H1 (cell line): ENCODE results near the gene UFD1. TPM values are rescaled to one million over a fixed set of nuclear protein-coding genes. Genes with fewer than 3 reads are reported as not detected.

Experiments
- ASH2L ChIP-seq: fragments of 200-600, 300-600 bp; sonication (generic); IDR thresholded peaks from one replicate; pipeline ENCODE4 v1.7.1; 2017; ENCODE audit warnings: low read length
- BCL11A ChIP-seq, 2 experiments: IDR thresholded peaks; one replicate each; pipeline ENCODE4 v1.6.1; 2011; ENCODE audit warnings: low read depth in 2 of 2, low read length in 2 of 2, mild to moderate bottlenecking in 2 of 2
- BRCA1 ChIP-seq: IDR thresholded peaks from 2 replicates; pipeline ENCODE4 v1.6.1; 2012; ENCODE audit warnings: low read depth, low read length, improper control_type of control experiment
- CEBPB ChIP-seq: IDR thresholded peaks from 2 replicates; pipeline ENCODE4 v1.6.1; 2012; ENCODE audit warnings: low read depth, low read length
- CREB1 ChIP-seq: IDR thresholded peaks from 2 replicates; pipeline ENCODE4 v1.6.1; 2012; ENCODE audit warnings: inconsistent platforms
- CTBP2 ChIP-seq: IDR thresholded peaks from 2 replicates; pipeline ENCODE4 v1.7.0; 2011; ENCODE audit warnings: borderline replicate concordance, mild to moderate bottlenecking, moderate library complexity, mixed read lengths, low read length; ENCODE audit not compliant: insufficient read depth, insufficient read length
- GTF2F1 ChIP-seq: IDR thresholded peaks from 2 replicates; pipeline ENCODE4 v1.6.1; 2012; ENCODE audit warnings: low read depth, low read length, improper control_type of control experiment, borderline replicate concordance
- KDM4A ChIP-seq: IDR thresholded peaks from one replicate; pipeline ENCODE4 v1.7.1; 2012; ENCODE audit warnings: low read depth, mild to moderate bottlenecking, moderate library complexity, low read length, inconsistent platforms; ENCODE audit not compliant: severe bottlenecking
- NRF1 ChIP-seq: IDR thresholded peaks from 2 replicates; pipeline ENCODE4 v1.6.1; 2011; ENCODE audit warnings: mild to moderate bottlenecking, low read depth, low read length, improper control_type of control experiment
- POLR2AphosphoS5 ChIP-seq: IDR thresholded peaks from 2 replicates; pipeline ENCODE4 v1.6.1; 2011; ENCODE audit warnings: low read depth, low read length
- RXRA ChIP-seq: IDR thresholded peaks from 2 replicates; pipeline ENCODE4 v1.6.1; 2011; ENCODE audit warnings: low read depth, mild to moderate bottlenecking, low read length, moderate library complexity; ENCODE audit not compliant: insufficient read depth
- SP2 ChIP-seq: IDR thresholded peaks from 2 replicates; pipeline ENCODE4 v1.6.1; 2012; ENCODE audit warnings: mild to moderate bottlenecking, low read length, inconsistent platforms
- SP4 ChIP-seq: IDR thresholded peaks from 2 replicates; pipeline ENCODE4 v1.6.1; 2012; ENCODE audit warnings: low read length, inconsistent platforms
- TAF1 ChIP-seq: IDR thresholded peaks from 2 replicates; pipeline ENCODE4 v1.6.1; 2011; ENCODE audit warnings: mild to moderate bottlenecking, low read depth, low read length
- TAF7 ChIP-seq: optimal IDR thresholded peaks from 2 replicates; pipeline ENCODE3; 2011; ENCODE audit warnings: low read depth, mild to moderate bottlenecking, inconsistent platforms, low read length, moderate library complexity, borderline replicate concordance
- TEAD4 ChIP-seq: IDR thresholded peaks from 2 replicates; pipeline ENCODE4 v1.6.1; 2012; ENCODE audit warnings: low read depth, low read length, inconsistent platforms, mixed read lengths
- polyA plus RNA-seq, 7 experiments: library from polyadenylated mRNA; depleted of rRNA in 3 of 7; stranded (reverse) in 5 of 7; unstranded in 2 of 7; fragments of >200 nt in 5 of 7; fragments of 200-250 nt in 2 of 7; gene quantifications; 1 replicate in 5 of 7; 2 replicates in 1 of 7; 4 replicates in 1 of 7; pipeline versions ENCODE4 v1.2.1 to v1.2.3, GENCODE V29; 2011 to 2013; ENCODE audit warnings: missing spikeins in 2 of 7, mixed read lengths in 2 of 7
- total RNA-seq: library from RNA; stranded (reverse); fragmentation: NEBNext Ultra II Directional; extraction: Animal tissue kit (Norgen Biotek cat#: 25700); gene quantifications from 2 replicates; pipeline ENCODE4 v1.2.1, GENCODE V29; 2021
- TF ChIP-seq, protein P1 (sequence below): IDR thresholded peaks from 2 replicates; pipeline ENCODE4 v1.6.1; 2012; ENCODE audit warnings: low read length, inconsistent platforms
- TF ChIP-seq, protein P2 (sequence below): IDR thresholded peaks from 2 replicates; pipeline ENCODE4 v1.6.1; 2011; ENCODE audit warnings: low read length, improper control_type of control experiment

UFD1 gene
- total and polyA plus RNA-seq, 2 of the 8 experiments (the other 6 are each of a cell fraction or from before 2014, with no cell fraction given): 74.6 to 116 TPM

DNA sequence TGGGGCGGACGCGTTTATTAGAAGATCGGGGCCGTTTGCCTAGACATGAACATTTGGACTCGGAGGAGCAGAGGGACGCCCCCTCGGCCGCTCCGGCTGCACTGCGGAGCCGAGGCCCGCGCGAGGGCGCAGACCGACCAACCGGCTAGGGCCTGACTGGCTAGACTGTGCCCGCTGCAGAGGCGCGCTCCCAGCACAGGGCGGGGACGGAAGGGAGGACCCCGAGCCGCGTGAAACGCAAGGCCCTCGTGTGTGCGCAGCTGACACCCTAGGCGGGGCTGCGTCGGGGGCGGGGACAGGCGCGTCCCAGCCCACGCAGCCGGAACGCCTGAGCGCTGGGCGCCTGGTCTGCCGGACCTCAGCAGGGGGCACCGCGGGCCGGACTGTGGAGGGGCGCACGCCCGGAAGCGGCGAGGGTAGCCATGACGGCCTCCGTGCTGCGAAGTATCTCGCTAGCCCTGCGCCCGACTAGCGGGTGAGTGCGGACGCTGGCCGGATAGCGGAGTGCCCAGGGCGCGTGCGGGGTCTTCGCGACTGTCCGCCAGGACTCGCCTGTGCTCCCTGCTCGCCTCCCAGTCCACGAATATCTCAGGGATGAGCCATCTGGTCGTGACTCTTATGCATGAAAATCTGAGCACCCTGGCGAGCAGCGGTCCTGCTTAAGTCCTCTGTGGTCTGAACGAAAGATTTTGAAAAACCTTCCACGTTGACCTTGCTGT, 46.7 kb downstream of the UFD1 start, which contains the start of gene MRPL40 (continued):
- TF ChIP-seq KDM4A (peak; percentile 64), BCL11A (IDR thresholded peaks at IDR 0.05; ENCODE audit: low read depth in 2 of 2, low read length in 2 of 2) (no peak), SP2 (no peak), TEAD4 (no peak), CEBPB (no peak), POLR2AphosphoS5 (peak; percentile 90), ASH2L (peak; percentile 92), GTF2F1 (no peak), SP4 (no peak), TAF7 (no peak), CTBP2 (no peak), CREB1 (peak; percentile 73), RXRA (no peak), TAF1 (peak; percentile 78), NRF1 (no peak), BRCA1 (no peak)
- TF ChIP-seq, protein P1, sequence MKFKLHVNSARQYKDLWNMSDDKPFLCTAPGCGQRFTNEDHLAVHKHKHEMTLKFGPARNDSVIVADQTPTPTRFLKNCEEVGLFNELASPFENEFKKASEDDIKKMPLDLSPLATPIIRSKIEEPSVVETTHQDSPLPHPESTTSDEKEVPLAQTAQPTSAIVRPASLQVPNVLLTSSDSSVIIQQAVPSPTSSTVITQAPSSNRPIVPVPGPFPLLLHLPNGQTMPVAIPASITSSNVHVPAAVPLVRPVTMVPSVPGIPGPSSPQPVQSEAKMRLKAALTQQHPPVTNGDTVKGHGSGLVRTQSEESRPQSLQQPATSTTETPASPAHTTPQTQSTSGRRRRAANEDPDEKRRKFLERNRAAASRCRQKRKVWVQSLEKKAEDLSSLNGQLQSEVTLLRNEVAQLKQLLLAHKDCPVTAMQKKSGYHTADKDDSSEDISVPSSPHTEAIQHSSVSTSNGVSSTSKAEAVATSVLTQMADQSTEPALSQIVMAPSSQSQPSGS: no peak
- TF ChIP-seq, protein P2, sequence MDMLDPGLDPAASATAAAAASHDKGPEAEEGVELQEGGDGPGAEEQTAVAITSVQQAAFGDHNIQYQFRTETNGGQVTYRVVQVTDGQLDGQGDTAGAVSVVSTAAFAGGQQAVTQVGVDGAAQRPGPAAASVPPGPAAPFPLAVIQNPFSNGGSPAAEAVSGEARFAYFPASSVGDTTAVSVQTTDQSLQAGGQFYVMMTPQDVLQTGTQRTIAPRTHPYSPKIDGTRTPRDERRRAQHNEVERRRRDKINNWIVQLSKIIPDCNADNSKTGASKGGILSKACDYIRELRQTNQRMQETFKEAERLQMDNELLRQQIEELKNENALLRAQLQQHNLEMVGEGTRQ: peak; percentile 5; the same call in 1 of the 2 replicates
